ENCODE measurements around the gene D2HGDH. TPM values are rescaled to one million over a fixed set of nuclear protein-coding genes. Genes with fewer than 3 reads are reported as not detected.

D2HGDH gene
- total and polyA plus RNA-seq, 2 of the 13 experiments (the other 11 are each of a cell fraction or from before 2014, with no cell fraction given) = 19.2 to 20.3 TPM

DNA sequence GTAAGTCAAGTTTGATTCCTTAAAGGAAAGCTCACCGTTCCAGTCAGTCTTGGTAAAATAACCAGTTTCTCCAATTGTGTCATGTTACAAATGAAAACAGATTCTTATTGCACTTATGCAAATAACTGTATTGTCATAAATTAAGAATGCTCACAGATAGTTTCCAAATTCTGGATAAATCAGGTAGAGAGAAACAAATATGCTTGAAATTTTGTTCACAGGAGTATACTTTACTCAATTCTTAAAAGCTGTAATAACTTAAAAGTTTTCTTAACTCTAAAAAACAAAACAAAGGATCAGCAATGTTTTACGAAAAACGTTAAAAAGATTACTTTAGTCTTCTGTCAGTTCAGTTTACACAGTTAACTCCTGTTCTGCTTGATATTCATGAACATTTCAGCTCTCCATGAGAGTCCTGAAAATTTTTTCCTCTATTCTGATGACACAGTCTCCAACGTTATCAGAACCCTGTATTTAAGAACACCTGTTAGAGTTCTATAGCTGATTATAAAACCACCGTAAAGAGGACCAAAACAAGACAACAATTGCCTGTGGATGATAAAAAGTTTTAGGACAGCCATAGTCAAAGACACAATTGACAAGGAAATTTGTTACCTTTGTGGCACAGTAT lies 46.6 kb downstream of the D2HGDH start:
- in situ Hi-C loops (cut with HindIII; ENCODE audit: extremely low pct_ligation_motif_present, low pct_unique_long_range_greater_than_20kb) = no loop called here
- POLR2A ChIA-PET = interaction anchor here (12.8 kb wide), 1 partner anchor 8 kb away, joined by 100 read pairs; no protein-coding TSS in a partner anchor
- H3K27ac ChIP-seq (ENCODE audit: extremely low read length, insufficient read depth, low read length) = no peak overlapping the region

More for the DNA sequence above, 46.6 kb downstream of the D2HGDH start:
- Histone ChIP-seq H3K4me1 (ENCODE audit: insufficient read depth, low read length) (peaks cover 27% of the 10 kb centered on the region), H3K36me3 (replicated peaks in 1 of 2; ENCODE audit: control insufficient read depth in 1 of 2, insufficient read depth in 2 of 2, low read length in 2 of 2) (no peaks in the 10 kb centered on the region), H3K4me2 (ENCODE audit: low read depth, low read length) (no peak overlapping the region), H3K4me3 (replicated peaks in 1 of 3; ENCODE audit: insufficient read depth in 1 of 3, low read depth in 2 of 3, low read length in 3 of 3) (no peak overlapping the region), H3K9ac (ENCODE audit: insufficient read depth, low read depth, low read length) (no peak overlapping the region), H3K9me3 (ENCODE audit: low read length) (peaks cover 15% of the 10 kb centered on the region), H4K20me1 (ENCODE audit: insufficient read depth, low read length) (no peaks in the 10 kb centered on the region), H3K27me3 (ENCODE audit: control insufficient read depth in 1 of 2, insufficient read depth in 2 of 2, low read length in 2 of 2) (no peaks in the 10 kb centered on the region), H2AFZ (ENCODE audit: low read length) (no peak overlapping the region), H3K79me2 (ENCODE audit: insufficient read depth, low read length) (no peaks in the 10 kb centered on the region)
- no peak for FAIRE-seq
- DNase-seq (ENCODE audit: low spot score) = no peak
- WGBS (ENCODE audit: low lambda C conversion rate) = 84% methylated on average over 5 of the region's 5 CpGs
- no peak for ATAC-seq
- no TSS peak for BruUV-seq (replicated peaks)
- CTCF ChIA-PET (ENCODE audit: low intra/inter-chr PET ratio, low total read pairs) = no interaction called here
- TF ChIP-seq KDM4B (CRISPR knock-in tag; IDR thresholded peaks at IDR 0.05) (no peak), ZNF598 (CRISPR knock-in tag; IDR thresholded peaks at IDR 0.05; ENCODE audit: borderline replicate concordance) (no peak), MED1 (CRISPR knock-in tag; IDR thresholded peaks at IDR 0.05) (no peak), SRSF9 (IDR thresholded peaks at IDR 0.05; ENCODE audit: borderline replicate concordance, insufficient read depth, low read depth, low read length, poor library complexity, severe bottlenecking) (no peak), ZNF136 (CRISPR knock-in tag; IDR thresholded peaks at IDR 0.05; ENCODE audit: low read depth) (no peak), JUN (CRISPR knock-in tag; IDR thresholded peaks at IDR 0.05) (no peak), ZNF230 (CRISPR knock-in tag; IDR thresholded peaks at IDR 0.05) (no peak), HNF4A (CRISPR knock-in tag; IDR thresholded peaks at IDR 0.05) (no peak), TAF15 (IDR thresholded peaks at IDR 0.05; ENCODE audit: low read depth, low read length, poor library complexity, severe bottlenecking) (no peak), ZNF33A (CRISPR knock-in tag; IDR thresholded peaks at IDR 0.05; ENCODE audit: borderline replicate concordance) (no peak), ZSCAN31 (CRISPR knock-in tag; IDR thresholded peaks at IDR 0.05; ENCODE audit: low read depth) (no peak)
- TF ChIP-seq, protein P1, sequence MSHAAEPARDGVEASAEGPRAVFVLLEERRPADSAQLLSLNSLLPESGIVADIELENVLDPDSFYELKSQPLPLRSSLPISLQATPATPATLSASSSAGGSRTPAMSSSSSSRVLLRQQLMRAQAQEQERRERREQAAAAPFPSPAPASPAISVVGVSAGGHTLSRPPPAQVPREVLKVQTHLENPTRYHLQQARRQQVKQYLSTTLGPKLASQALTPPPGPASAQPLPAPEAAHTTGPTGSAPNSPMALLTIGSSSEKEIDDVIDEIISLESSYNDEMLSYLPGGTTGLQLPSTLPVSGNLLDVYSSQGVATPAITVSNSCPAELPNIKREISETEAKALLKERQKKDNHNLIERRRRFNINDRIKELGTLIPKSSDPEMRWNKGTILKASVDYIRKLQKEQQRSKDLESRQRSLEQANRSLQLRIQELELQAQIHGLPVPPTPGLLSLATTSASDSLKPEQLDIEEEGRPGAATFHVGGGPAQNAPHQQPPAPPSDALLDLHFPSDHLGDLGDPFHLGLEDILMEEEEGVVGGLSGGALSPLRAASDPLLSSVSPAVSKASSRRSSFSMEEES (CRISPR knock-in tag; IDR thresholded peaks at IDR 0.05) = no peak
- TF ChIP-seq, protein P2, sequence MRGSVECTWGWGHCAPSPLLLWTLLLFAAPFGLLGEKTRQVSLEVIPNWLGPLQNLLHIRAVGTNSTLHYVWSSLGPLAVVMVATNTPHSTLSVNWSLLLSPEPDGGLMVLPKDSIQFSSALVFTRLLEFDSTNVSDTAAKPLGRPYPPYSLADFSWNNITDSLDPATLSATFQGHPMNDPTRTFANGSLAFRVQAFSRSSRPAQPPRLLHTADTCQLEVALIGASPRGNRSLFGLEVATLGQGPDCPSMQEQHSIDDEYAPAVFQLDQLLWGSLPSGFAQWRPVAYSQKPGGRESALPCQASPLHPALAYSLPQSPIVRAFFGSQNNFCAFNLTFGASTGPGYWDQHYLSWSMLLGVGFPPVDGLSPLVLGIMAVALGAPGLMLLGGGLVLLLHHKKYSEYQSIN (CRISPR knock-in tag; IDR thresholded peaks at IDR 0.05; ENCODE audit: borderline replicate concordance) = no peak
- TF ChIP-seq, protein P3, sequence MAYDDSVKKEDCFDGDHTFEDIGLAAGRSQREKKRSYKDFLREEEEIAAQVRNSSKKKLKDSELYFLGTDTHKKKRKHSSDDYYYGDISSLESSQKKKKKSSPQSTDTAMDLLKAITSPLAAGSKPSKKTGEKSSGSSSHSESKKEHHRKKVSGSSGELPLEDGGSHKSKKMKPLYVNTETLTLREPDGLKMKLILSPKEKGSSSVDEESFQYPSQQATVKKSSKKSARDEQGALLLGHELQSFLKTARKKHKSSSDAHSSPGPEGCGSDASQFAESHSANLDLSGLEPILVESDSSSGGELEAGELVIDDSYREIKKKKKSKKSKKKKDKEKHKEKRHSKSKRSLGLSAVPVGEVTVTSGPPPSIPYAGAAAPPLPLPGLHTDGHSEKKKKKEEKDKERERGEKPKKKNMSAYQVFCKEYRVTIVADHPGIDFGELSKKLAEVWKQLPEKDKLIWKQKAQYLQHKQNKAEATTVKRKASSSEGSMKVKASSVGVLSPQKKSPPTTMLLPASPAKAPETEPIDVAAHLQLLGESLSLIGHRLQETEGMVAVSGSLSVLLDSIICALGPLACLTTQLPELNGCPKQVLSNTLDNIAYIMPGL (CRISPR knock-in tag; IDR thresholded peaks at IDR 0.05; ENCODE audit: borderline replicate concordance in 1 of 2, low read depth in 1 of 2) = no peak
- TF ChIP-seq, protein P4, sequence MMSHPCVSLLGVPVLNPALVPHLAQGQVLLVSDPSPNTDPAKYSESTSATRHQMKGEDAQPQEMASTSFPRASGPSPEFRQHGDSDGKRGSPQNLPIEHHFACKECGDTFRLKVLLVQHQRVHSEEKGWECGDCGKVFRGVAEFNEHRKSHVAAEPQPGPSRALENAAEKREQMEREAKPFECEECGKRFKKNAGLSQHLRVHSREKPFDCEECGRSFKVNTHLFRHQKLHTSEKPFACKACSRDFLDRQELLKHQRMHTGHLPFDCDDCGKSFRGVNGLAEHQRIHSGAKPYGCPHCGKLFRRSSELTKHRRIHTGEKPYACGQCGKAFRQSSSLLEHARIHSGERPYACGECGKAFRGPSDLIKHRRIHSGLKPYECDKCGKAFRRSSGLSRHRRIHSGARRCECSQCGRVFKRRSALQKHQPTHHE (CRISPR knock-in tag; IDR thresholded peaks at IDR 0.05; ENCODE audit: borderline replicate concordance) = no peak
- TF ChIP-seq, protein P5, sequence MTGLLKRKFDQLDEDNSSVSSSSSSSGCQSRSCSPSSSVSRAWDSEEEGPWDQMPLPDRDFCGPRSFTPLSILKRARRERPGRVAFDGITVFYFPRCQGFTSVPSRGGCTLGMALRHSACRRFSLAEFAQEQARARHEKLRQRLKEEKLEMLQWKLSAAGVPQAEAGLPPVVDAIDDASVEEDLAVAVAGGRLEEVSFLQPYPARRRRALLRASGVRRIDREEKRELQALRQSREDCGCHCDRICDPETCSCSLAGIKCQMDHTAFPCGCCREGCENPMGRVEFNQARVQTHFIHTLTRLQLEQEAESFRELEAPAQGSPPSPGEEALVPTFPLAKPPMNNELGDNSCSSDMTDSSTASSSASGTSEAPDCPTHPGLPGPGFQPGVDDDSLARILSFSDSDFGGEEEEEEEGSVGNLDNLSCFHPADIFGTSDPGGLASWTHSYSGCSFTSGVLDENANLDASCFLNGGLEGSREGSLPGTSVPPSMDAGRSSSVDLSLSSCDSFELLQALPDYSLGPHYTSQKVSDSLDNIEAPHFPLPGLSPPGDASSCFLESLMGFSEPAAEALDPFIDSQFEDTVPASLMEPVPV (CRISPR knock-in tag; IDR thresholded peaks at IDR 0.05) = no peak
- intact Hi-C loops (cut with micrococcal nuclease; ENCODE audit: unreplicated experiment) = no loop called here

All from HepG2 (cell line).